ENCODE measurements around the gene KCNG2.

KCNG2 gene

DNA sequence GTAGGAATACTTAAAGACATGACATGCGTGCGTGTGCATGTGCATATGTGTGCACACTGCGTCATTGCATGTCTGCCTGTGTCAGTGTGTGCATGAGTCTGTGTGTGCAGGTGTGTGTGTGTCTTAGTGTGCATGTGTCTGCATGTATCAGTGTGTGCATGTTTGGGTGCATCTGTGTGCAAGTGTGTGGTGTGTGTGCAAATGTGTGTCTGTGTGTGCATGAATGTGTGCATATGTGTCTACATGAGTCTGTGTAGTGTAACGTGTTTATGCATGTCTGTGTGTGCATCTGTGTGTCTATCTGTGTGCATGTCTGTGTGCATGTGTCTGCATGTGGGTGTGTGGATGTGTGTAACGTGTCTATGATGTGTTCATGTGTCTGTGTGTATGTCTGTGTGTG, 30.5 kb downstream of the KCNG2 start:
- H2AFZ ChIP-seq (ENCODE audit: low read depth, low read length), result no peak overlapping the region
- H3K79me2 ChIP-seq (ENCODE audit: low read length), result no peaks in the 10 kb centered on the region
- TF ChIP-seq, protein P1, sequence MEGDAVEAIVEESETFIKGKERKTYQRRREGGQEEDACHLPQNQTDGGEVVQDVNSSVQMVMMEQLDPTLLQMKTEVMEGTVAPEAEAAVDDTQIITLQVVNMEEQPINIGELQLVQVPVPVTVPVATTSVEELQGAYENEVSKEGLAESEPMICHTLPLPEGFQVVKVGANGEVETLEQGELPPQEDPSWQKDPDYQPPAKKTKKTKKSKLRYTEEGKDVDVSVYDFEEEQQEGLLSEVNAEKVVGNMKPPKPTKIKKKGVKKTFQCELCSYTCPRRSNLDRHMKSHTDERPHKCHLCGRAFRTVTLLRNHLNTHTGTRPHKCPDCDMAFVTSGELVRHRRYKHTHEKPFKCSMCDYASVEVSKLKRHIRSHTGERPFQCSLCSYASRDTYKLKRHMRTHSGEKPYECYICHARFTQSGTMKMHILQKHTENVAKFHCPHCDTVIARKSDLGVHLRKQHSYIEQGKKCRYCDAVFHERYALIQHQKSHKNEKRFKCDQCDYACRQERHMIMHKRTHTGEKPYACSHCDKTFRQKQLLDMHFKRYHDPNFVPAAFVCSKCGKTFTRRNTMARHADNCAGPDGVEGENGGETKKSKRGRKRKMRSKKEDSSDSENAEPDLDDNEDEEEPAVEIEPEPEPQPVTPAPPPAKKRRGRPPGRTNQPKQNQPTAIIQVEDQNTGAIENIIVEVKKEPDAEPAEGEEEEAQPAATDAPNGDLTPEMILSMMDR (IDR thresholded peaks at IDR 0.05; ENCODE audit: low read depth, low read length), result no peak
- no peak for TF ChIP-seq EZH2phosphoT487 (IDR thresholded peaks at IDR 0.05; ENCODE audit: low read depth)
- H3K9me3 ChIP-seq (ENCODE audit: insufficient read depth, low read length), result no peaks in the 10 kb centered on the region
- no peaks in the 10 kb centered on the region for H3K36me3 ChIP-seq (replicated peaks; ENCODE audit: low read depth, low read length)
- no peak overlapping the region for H3K4me2 ChIP-seq (ENCODE audit: low read length)
- peaks cover 7% of the 10 kb centered on the region; the same call in 1 of the 2 replicates for H3K27me3 ChIP-seq (ENCODE audit: low read depth, low read length)
- no peaks in the 10 kb centered on the region for H4K20me1 ChIP-seq (ENCODE audit: insufficient read depth, low read length)
- no peak overlapping the region for H3K4me3 ChIP-seq (ENCODE audit: low read length)
- H3K4me1 ChIP-seq (ENCODE audit: low read length), result no peaks in the 10 kb centered on the region
- H3K27ac ChIP-seq (ENCODE audit: low read length), result no peak overlapping the region
- H3K9ac ChIP-seq (ENCODE audit: low read length), result no peak overlapping the region

DNA sequence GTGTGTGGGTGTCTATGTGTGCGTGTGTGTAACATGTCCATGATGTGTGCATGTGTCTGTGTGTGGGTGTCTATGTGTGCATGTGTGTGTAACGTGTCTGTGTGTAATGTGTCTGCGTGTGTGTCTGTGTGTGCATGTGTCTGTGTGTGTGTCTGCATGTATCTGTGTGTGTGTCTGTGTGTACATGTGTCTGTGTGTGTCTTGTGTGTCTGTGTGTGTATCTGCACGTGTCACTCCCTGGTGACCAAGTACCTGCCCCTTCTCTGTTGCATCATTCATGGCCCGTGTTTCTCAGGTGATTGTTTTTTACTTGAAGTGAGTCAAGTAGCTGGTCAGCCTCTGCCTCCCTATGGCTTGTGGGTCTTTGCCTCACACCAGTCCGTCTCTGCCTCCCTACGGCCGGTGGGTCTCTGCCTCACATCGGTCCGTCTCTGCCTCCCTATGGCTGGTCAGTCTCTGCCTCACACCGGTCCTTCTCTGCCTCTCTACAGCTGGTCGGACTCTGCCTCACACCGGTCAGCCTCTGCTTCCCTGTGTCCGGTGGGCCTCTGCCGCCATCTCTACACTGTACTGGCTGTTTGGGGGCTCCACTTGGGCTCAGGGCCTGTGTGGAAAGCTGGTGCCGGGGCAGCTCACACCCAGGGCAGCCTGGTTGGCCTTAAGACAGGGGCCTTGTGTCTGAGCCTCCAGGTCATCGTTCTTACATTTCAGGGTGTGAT, 31.6 kb downstream of the KCNG2 start:
- H4K20me1 ChIP-seq (ENCODE audit: insufficient read depth, low read length), result no peaks in the 10 kb centered on the region
- no peaks in the 10 kb centered on the region for H3K4me1 ChIP-seq (ENCODE audit: low read length)
- TF ChIP-seq, protein P1 (IDR thresholded peaks at IDR 0.05; ENCODE audit: low read depth, low read length), result no peak
- no peak for TF ChIP-seq EZH2phosphoT487 (IDR thresholded peaks at IDR 0.05; ENCODE audit: low read depth)
- no peak overlapping the region for H3K4me2 ChIP-seq (ENCODE audit: low read length)
- H3K9me3 ChIP-seq (ENCODE audit: insufficient read depth, low read length), result no peaks in the 10 kb centered on the region
- H2AFZ ChIP-seq (ENCODE audit: low read depth, low read length), result no peak overlapping the region
- H3K27ac ChIP-seq (ENCODE audit: low read length), result no peak overlapping the region
- H3K36me3 ChIP-seq (replicated peaks; ENCODE audit: low read depth, low read length), result no peaks in the 10 kb centered on the region
- peaks cover 9% of the 10 kb centered on the region; the same call in 1 of the 2 replicates for H3K27me3 ChIP-seq (ENCODE audit: low read depth, low read length)
- H3K79me2 ChIP-seq (ENCODE audit: low read length), result no peaks in the 10 kb centered on the region
- H3K9ac ChIP-seq (ENCODE audit: low read length), result no peak overlapping the region
- H3K4me3 ChIP-seq (ENCODE audit: low read length), result no peak overlapping the region

DNA sequence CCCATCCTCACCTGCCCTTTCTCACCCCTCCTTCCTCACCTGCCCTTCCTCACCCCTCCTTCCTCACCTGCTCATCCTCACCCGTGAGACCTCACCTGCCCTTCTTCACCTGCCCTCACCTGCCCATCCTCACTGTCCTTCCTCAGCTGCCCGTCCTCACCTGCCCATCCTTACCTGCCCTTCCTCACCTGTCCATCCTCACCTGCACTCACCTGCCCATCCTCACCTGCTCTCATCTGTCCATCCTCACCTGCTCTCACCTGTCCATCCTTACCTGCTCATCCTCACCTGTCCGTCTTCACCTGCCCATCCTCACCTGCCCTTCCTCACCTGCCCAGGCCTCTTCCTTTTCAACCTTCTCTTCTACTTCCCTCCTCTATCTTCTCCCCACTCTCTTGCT, 34.4 kb downstream of the KCNG2 start:
- no peaks in the 10 kb centered on the region for H3K9me3 ChIP-seq (ENCODE audit: insufficient read depth, low read length)
- no peak overlapping the region for H3K27ac ChIP-seq (ENCODE audit: low read length)
- H3K36me3 ChIP-seq (replicated peaks; ENCODE audit: low read depth, low read length), result no peaks in the 10 kb centered on the region
- no peak overlapping the region for H3K9ac ChIP-seq (ENCODE audit: low read length)
- no peaks in the 10 kb centered on the region for H3K4me1 ChIP-seq (ENCODE audit: low read length)
- no peak overlapping the region for H3K4me2 ChIP-seq (ENCODE audit: low read length)
- H4K20me1 ChIP-seq (ENCODE audit: insufficient read depth, low read length), result no peaks in the 10 kb centered on the region
- H3K79me2 ChIP-seq (ENCODE audit: low read length), result no peaks in the 10 kb centered on the region
- peaks cover 25% of the 10 kb centered on the region; the same call in 1 of the 2 replicates for H3K27me3 ChIP-seq (ENCODE audit: low read depth, low read length)
- no peak for TF ChIP-seq EZH2phosphoT487 (IDR thresholded peaks at IDR 0.05; ENCODE audit: low read depth)
- TF ChIP-seq, protein P1 (IDR thresholded peaks at IDR 0.05; ENCODE audit: low read depth, low read length), result no peak
- H3K4me3 ChIP-seq (ENCODE audit: low read length), result no peak overlapping the region
- no peak overlapping the region for H2AFZ ChIP-seq (ENCODE audit: low read depth, low read length)

DNA sequence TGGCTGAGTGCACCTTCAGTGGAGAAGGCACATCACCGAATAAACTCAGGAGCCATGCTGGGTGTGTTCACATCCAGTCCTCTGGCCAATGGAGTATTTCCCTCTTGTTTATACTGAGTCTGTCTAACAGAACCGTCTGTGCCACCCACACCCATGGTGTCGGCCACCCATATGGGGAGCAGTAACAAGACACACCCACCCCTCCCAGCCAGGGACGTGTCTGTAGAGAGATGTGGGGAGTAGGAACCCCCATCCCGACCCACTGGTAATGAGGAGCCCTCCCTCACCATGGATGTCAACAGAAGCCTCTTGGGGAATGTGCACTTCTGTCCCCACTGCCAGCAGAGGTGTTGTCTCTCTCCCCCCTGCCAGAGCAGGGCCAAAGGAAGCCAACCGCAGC, 37.1 kb downstream of the KCNG2 start:
- Histone ChIP-seq H3K27me3 (ENCODE audit: low read depth, low read length) (peaks cover 36% of the 10 kb centered on the region), H3K9me3 (ENCODE audit: insufficient read depth, low read length) (0 out of 2 replicates have a peak, but pooled peaks cover 4% of the 10 kb centered on the region), H2AFZ (ENCODE audit: low read depth, low read length) (no peak overlapping the region), H3K4me2 (ENCODE audit: low read length) (no peak overlapping the region), H4K20me1 (ENCODE audit: insufficient read depth, low read length) (no peaks in the 10 kb centered on the region), H3K36me3 (replicated peaks; ENCODE audit: low read depth, low read length) (no peaks in the 10 kb centered on the region), H3K9ac (ENCODE audit: low read length) (no peak overlapping the region), H3K27ac (ENCODE audit: low read length) (no peak overlapping the region), H3K4me1 (ENCODE audit: low read length) (no peaks in the 10 kb centered on the region), H3K79me2 (ENCODE audit: low read length) (no peaks in the 10 kb centered on the region), H3K4me3 (ENCODE audit: low read length) (no peak overlapping the region)
- TF ChIP-seq, protein P1 (IDR thresholded peaks at IDR 0.05; ENCODE audit: low read depth, low read length), result no peak
- no peak for TF ChIP-seq EZH2phosphoT487 (IDR thresholded peaks at IDR 0.05; ENCODE audit: low read depth)
